Kidney epithelial cell (primary cell): ENCODE results near the gene MED16. TPM values are rescaled to one million over a fixed set of nuclear protein-coding genes. Genes with fewer than 3 reads are reported as not detected.
"Not testable (repeated sequence)": the region's sequence is repeated elsewhere in the genome, so short reads cannot be mapped to it uniquely, and the experiment has no call there.

Experiments
- DNase-seq: peaks from one replicate; pipeline ENCODE4 v3.0.0-alpha.2; 2010; ENCODE audit warnings: low read depth
- H3K27me3 ChIP-seq: 2 replicates; pipeline ENCODE4 v1.6.0; 2011; ENCODE audit warnings: low read length; ENCODE audit not compliant: control insufficient read depth, insufficient read depth
- H3K36me3 ChIP-seq: 2 replicates; pipeline ENCODE4 v1.5.1; 2011; ENCODE audit warnings: low read length; ENCODE audit not compliant: control insufficient read depth, insufficient read depth
- H3K4me3 ChIP-seq: 2 replicates; pipeline ENCODE4 v1.5.1; 2011; ENCODE audit warnings: low read depth, mild to moderate bottlenecking, control low read depth, low read length
- CTCF ChIP-seq: IDR thresholded peaks from 2 replicates; pipeline ENCODE4 v1.5.1; 2011; ENCODE audit warnings: mild to moderate bottlenecking, moderate library complexity, low read length, control low read depth, inconsistent platforms; ENCODE audit not compliant: insufficient read depth, poor library complexity, severe bottlenecking
- total RNA-seq: library from RNA; depleted of rRNA; stranded (reverse); fragments of >200 nt; gene quantifications from 2 replicates; pipeline ENCODE4 v1.2.3, GENCODE V29; 2015

MED16 gene
- total RNA-seq, 1 donor from 2014 or later, result 40.1 TPM

- Histone ChIP-seq H3K4me3 (no peak overlapping the region), H3K36me3 (no peaks in the 10 kb centered on the region), H3K27me3 (peaks cover 36% of the 10 kb centered on the region)
- DNase-seq, result no peak
- no peak for TF ChIP-seq CTCF
Observed at GRCh38 chr19:855142-855541, 37.8 kb downstream of the MED16 start.

GRCh38 chr19:854549-854948, 38.4 kb downstream of the MED16 start:
- Histone ChIP-seq H3K36me3 (no peaks in the 10 kb centered on the region), H3K27me3 (peaks cover 36% of the 10 kb centered on the region), H3K4me3 (no peak overlapping the region)
- DNase-seq, result no peak
- no peak for TF ChIP-seq CTCF

- H3K4me3 ChIP-seq, DNase-seq, H3K36me3 ChIP-seq: not testable (repeated sequence)
- H3K27me3 ChIP-seq, result peaks cover 31% of the 10 kb centered on the region
Observed at GRCh38 chr19:853614-854220, 39.3 kb downstream of the MED16 start.

- Histone ChIP-seq H3K36me3 (no peaks in the 10 kb centered on the region), H3K4me3 (no peak overlapping the region), H3K27me3 (peaks cover 35% of the 10 kb centered on the region)
- no peak for TF ChIP-seq CTCF
- DNase-seq, result no peak
Observed at GRCh38 chr19:853014-853585, 39.9 kb downstream of the MED16 start.

- Histone ChIP-seq H3K4me3 (no peak within 1 kb of the TSS), H3K27me3 (peaks cover 42% of the 10 kb centered on the region), H3K36me3 (no peaks in the 10 kb centered on the region)
- no peak for TF ChIP-seq CTCF
- DNase-seq, result no peak
Observed at GRCh38 chr19:852136-853013, 40.6 kb downstream of the MED16 start, which contains the start of gene ELANE. TSS of gene ELANE (plus strand) at chr19:852303. CDS start at chr19:852329, 26 bp downstream.

GRCh38 chr19:850979-851335, 42.0 kb downstream of the MED16 start:
- Histone ChIP-seq H3K27me3 (peaks cover 55% of the 10 kb centered on the region), H3K4me3 (no peak overlapping the region), H3K36me3 (no peaks in the 10 kb centered on the region)
- TF ChIP-seq CTCF, result no peak
- no peak for DNase-seq
